NCI-H1694 (cell line): ENCODE results near the gene VAV3.
A peak's percentile ranks its signal among the peaks of the same experiment; 100 is the strongest.

ENCODE experiments used
- DNase-seq: peaks from one replicate; lab custom pipeline; 2025; lab: John Stamatoyannopoulos, UW

The VAV3 gene

GRCh38 chr1:107972391-107973180 is 7.6 kb upstream of the VAV3 start:
- no peak for DNase-seq

GRCh38 chr1:107966550-107966949 is 1.6 kb upstream of the VAV3 start:
- no peak for DNase-seq

GRCh38 chr1:107964336-107965109 is 457 bp downstream of the VAV3 start:
- DNase-seq: no peak

- DNase-seq: no peak
Observed at GRCh38 chr1:107963601-107964335, 1.2 kb downstream of the VAV3 start.

GRCh38 chr1:107963008-107963407 is 2.0 kb downstream of the VAV3 start:
- DNase-seq: no peak

GRCh38 chr1:107954719-107955415 is 10.1 kb downstream of the VAV3 start:
- no peak for DNase-seq

GRCh38 chr1:107954126-107954525 is 10.9 kb downstream of the VAV3 start:
- no peak for DNase-seq

- DNase-seq: peak; percentile 32
Observed at GRCh38 chr1:107953556-107953955, 11.4 kb downstream of the VAV3 start.

- no peak for DNase-seq
Observed at GRCh38 chr1:107952989-107953388, 12.0 kb downstream of the VAV3 start.

- no peak for DNase-seq
Observed at GRCh38 chr1:107950464-107950863, 14.5 kb downstream of the VAV3 start.

GRCh38 chr1:107949467-107950253 is 15.3 kb downstream of the VAV3 start:
- DNase-seq: no peak

- no peak for DNase-seq
Observed at GRCh38 chr1:107946794-107947193, 18.2 kb downstream of the VAV3 start.

- DNase-seq: no peak
Observed at GRCh38 chr1:107943694-107944093, 21.3 kb downstream of the VAV3 start.

- DNase-seq: no peak
Observed at GRCh38 chr1:107942814-107943213, 22.2 kb downstream of the VAV3 start.

GRCh38 chr1:107941531-107941930 is 23.4 kb downstream of the VAV3 start:
- no peak for DNase-seq

GRCh38 chr1:107941123-107941522 is 23.9 kb downstream of the VAV3 start:
- no peak for DNase-seq

GRCh38 chr1:107940701-107941100 is 24.3 kb downstream of the VAV3 start:
- no peak for DNase-seq

- no peak for DNase-seq
Observed at GRCh38 chr1:107940017-107940577, 24.9 kb downstream of the VAV3 start.

- DNase-seq: no peak
Observed at GRCh38 chr1:107939256-107939655, 25.7 kb downstream of the VAV3 start.

- DNase-seq: no peak
Observed at GRCh38 chr1:107936498-107937481, 28.2 kb downstream of the VAV3 start.
